Liver (tissue), 9 donors: ENCODE measurements around the gene TDRD7. TPM values are rescaled to one million over a fixed set of nuclear protein-coding genes. Genes with fewer than 3 reads are reported as not detected.

ENCODE experiments used
- DNase-seq: peaks from one replicate; pipeline ENCODE4 v3.0.0-alpha.2; 2017; ENCODE audit warnings: low spot score
- H3K27ac ChIP-seq, 2 donors: one replicate each; pipeline ENCODE4 v1.7.0; 2013; ENCODE audit warnings: inconsistent platforms in 2 of 2, low read length in 2 of 2, control low read depth in 1 of 2, low read depth in 1 of 2, mild to moderate bottlenecking in 1 of 2
- H3K27me3 ChIP-seq, 4 donors: one replicate each; pipeline versions ENCODE4 v1.6.1 to v1.7.0; 2013; ENCODE audit warnings: low read length in 3 of 4, inconsistent platforms in 1 of 4, mild to moderate bottlenecking in 1 of 4, moderate library complexity in 1 of 4; ENCODE audit not compliant: control insufficient read depth in 4 of 4, insufficient read depth in 4 of 4
- H3K36me3 ChIP-seq, 4 donors: one replicate each; pipeline versions ENCODE4 v1.6.1 to v1.7.0; 2013; ENCODE audit warnings: low read length in 3 of 4, mild to moderate bottlenecking in 3 of 4, low read depth in 1 of 4, moderate library complexity in 1 of 4; ENCODE audit not compliant: control insufficient read depth in 4 of 4, insufficient read depth in 3 of 4
- H3K4me1 ChIP-seq, 4 donors: one replicate each; pipeline versions ENCODE4 v1.6.1 to v1.7.0; 2013; ENCODE audit warnings: low read length in 3 of 4, mild to moderate bottlenecking in 3 of 4, moderate library complexity in 1 of 4; ENCODE audit not compliant: control insufficient read depth in 4 of 4, insufficient read depth in 4 of 4
- H3K4me3 ChIP-seq, 3 donors: one replicate each; pipeline versions ENCODE4 v1.6.1 to v1.7.0; 2013; ENCODE audit warnings: low read length in 3 of 3, control low read depth in 1 of 3, low read depth in 1 of 3, mild to moderate bottlenecking in 1 of 3
- H3K9ac ChIP-seq, 2 donors: one replicate each; pipeline ENCODE4 v1.7.0; 2013; ENCODE audit warnings: low read length in 2 of 2, mild to moderate bottlenecking in 2 of 2, moderate library complexity in 2 of 2, control low read depth in 1 of 2, low read depth in 1 of 2
- H3K9me3 ChIP-seq, 4 donors: one replicate each; pipeline versions ENCODE4 v1.6.1 to v1.7.0; 2013; ENCODE audit warnings: low read length in 3 of 4; ENCODE audit not compliant: control insufficient read depth in 4 of 4
- ATF3 ChIP-seq: IDR thresholded peaks from 2 replicates; pipeline ENCODE4 v1.6.1; 2016; ENCODE audit warnings: antibody characterized with exemption
- CTCF ChIP-seq: fragments of 150-350 bp; IDR thresholded peaks from 2 replicates; pipeline ENCODE4 v1.5.1; 2017; ENCODE audit warnings: improper control_type of control experiment, low read depth, low read length; ENCODE audit not compliant: missing input control
- EGR1 ChIP-seq, 2 donors: IDR thresholded peaks; 2 replicates each; pipeline ENCODE4 v1.6.1; 2016 to 2018; ENCODE audit warnings: antibody characterized with exemption in 2 of 2, low read depth in 2 of 2
- FOXA1 ChIP-seq: IDR thresholded peaks from 2 replicates; pipeline ENCODE4 v1.6.1; 2016; ENCODE audit warnings: antibody characterized with exemption
- FOXA2 ChIP-seq: IDR thresholded peaks from 2 replicates; pipeline ENCODE4 v1.6.1; 2016; ENCODE audit warnings: antibody characterized with exemption
- GABPA ChIP-seq, 2 donors: IDR thresholded peaks in 1 of 2; conservative IDR thresholded peaks in 1 of 2; 2 replicates each; pipeline ENCODE4 v1.6.1; 2016; ENCODE audit warnings: antibody characterized with exemption in 2 of 2, mild to moderate bottlenecking in 1 of 2, moderate library complexity in 1 of 2
- HNF4G ChIP-seq: IDR thresholded peaks from 2 replicates; pipeline ENCODE4 v1.6.1; 2016; ENCODE audit warnings: antibody characterized with exemption
- JUND ChIP-seq, 2 donors: IDR thresholded peaks; 2 replicates each; pipeline ENCODE4 v1.6.1; 2016; ENCODE audit warnings: antibody characterized with exemption in 2 of 2
- MAX ChIP-seq: IDR thresholded peaks from 2 replicates; pipeline ENCODE4 v1.6.1; 2016; ENCODE audit warnings: antibody characterized with exemption
- NR2F2 ChIP-seq: IDR thresholded peaks from 2 replicates; pipeline ENCODE4 v1.6.1; 2016; ENCODE audit warnings: antibody characterized with exemption
- RAD21 ChIP-seq, 2 donors: IDR thresholded peaks; 2 replicates each; pipeline ENCODE4 v1.6.1; 2016; ENCODE audit warnings: antibody characterized with exemption in 2 of 2, mild to moderate bottlenecking in 2 of 2
- REST ChIP-seq: IDR thresholded peaks from 2 replicates; pipeline ENCODE4 v1.6.1; 2016; ENCODE audit warnings: antibody characterized with exemption, mild to moderate bottlenecking
- RXRA ChIP-seq, 2 donors: IDR thresholded peaks; 2 replicates each; pipeline ENCODE4 v1.6.1; 2017 to 2018; ENCODE audit warnings: antibody characterized with exemption in 2 of 2, mild to moderate bottlenecking in 1 of 2
- TAF1 ChIP-seq: conservative IDR thresholded peaks from 2 replicates; pipeline ENCODE4 v1.6.1; 2016; ENCODE audit warnings: antibody characterized with exemption, mild to moderate bottlenecking
- YY1 ChIP-seq: IDR thresholded peaks from 2 replicates; pipeline ENCODE4 v1.6.1; 2016; ENCODE audit warnings: antibody characterized with exemption, mild to moderate bottlenecking
- ZBTB33 ChIP-seq: IDR thresholded peaks from 2 replicates; pipeline ENCODE4 v1.6.1; 2016; ENCODE audit warnings: antibody characterized with exemption
- WGBS: extraction: QIAGEN DNeasy Blood & Tissue Kit; methylation state at CpG from one replicate; pipeline ENCODE4 v1.1.7; 2013; 5-methylcytosine and 5-hydroxymethylcytosine counted together
- polyA plus RNA-seq, 2 donors: library from polyadenylated mRNA; stranded (reverse) in 1 of 2; unstranded in 1 of 2; fragments of 200-250 nt in 1 of 2; fragments of >200 nt in 1 of 2; fragmentation: Nextera tagmentation in 1 of 2; extraction: Ambion mirVana in 1 of 2; gene quantifications; one replicate each; pipeline versions ENCODE4 v1.2.1 to v1.2.3, GENCODE V29; 2013 to 2015
- total RNA-seq, 2 donors: library from RNA; depleted of rRNA; stranded (reverse); fragments of >200 nt; gene quantifications; one replicate each; pipeline ENCODE4 v1.2.3, GENCODE V29; 2014
- donor health status: healthy.
- donor health status: healthy.
- donor health status: healthy.
- donor health status: healthy.
- donor health status: healthy.

Gene TDRD7
- total and polyA plus RNA-seq, 4 donors, result 3.6 to 6.9 (median 5.4) TPM

GRCh38 chr9:97440160-97440559 lies 28.3 kb downstream of the TDRD7 start:
- DNase-seq, result no peak
- WGBS, result 94% methylated on average over 1 of the region's 1 CpG

GRCh38 chr9:97441729-97442128 lies 29.8 kb downstream of the TDRD7 start:
- H3K36me3 ChIP-seq, result peaks cover 2 to 10% (median 6%) of the 10 kb centered on the region in 4 donors
- no peak for DNase-seq
- H3K27ac ChIP-seq, result no peak overlapping the region
- H3K4me1 ChIP-seq, result peaks cover 0 to 1% (median 0%) of the 10 kb centered on the region in 4 donors
- H3K9me3 ChIP-seq, result no peaks in the 10 kb centered on the region
- WGBS, result 91% methylated on average over 2 of the region's 2 CpGs
- no peak overlapping the region for H3K4me3 ChIP-seq
- TF ChIP-seq FOXA2 (no peak), FOXA1 (no peak), MAX (no peak), ZBTB33 (no peak), TAF1 (no peak), HNF4G (no peak), REST (no peak), JUND (IDR thresholded peaks at IDR 0.05) (no peak), RAD21 (IDR thresholded peaks at IDR 0.05) (no peak), YY1 (no peak), RXRA (IDR thresholded peaks at IDR 0.05) (no peak)
- no peak overlapping the region for H3K9ac ChIP-seq
- no peaks in the 10 kb centered on the region for H3K27me3 ChIP-seq

More at GRCh38 chr9:97440160-97440559, 28.3 kb downstream of the TDRD7 start:
- Histone ChIP-seq H3K9ac (no peak overlapping the region), H3K27me3 (no peaks in the 10 kb centered on the region), H3K36me3 (peaks cover 0 to 10% (median 6%) of the 10 kb centered on the region in 4 donors), H3K4me3 (no peak overlapping the region), H3K4me1 (peaks cover 0 to 1% (median 0%) of the 10 kb centered on the region in 4 donors), H3K9me3 (no peaks in the 10 kb centered on the region), H3K27ac (no peak overlapping the region)
- TF ChIP-seq HNF4G, result no peak
- no peak for TF ChIP-seq JUND (IDR thresholded peaks at IDR 0.05)
- no peak for TF ChIP-seq RXRA (IDR thresholded peaks at IDR 0.05)

- WGBS, result 38% methylated on average over 2 of the region's 2 CpGs
- H3K9ac ChIP-seq, result no peak overlapping the region
- DNase-seq, result no peak
- H3K36me3 ChIP-seq, result peaks cover 0 to 6% (median 3%) of the 10 kb centered on the region in 4 donors
- no peaks in the 10 kb centered on the region for H3K9me3 ChIP-seq
- H3K4me1 ChIP-seq, result no peaks in the 10 kb centered on the region
- no peaks in the 10 kb centered on the region for H3K27me3 ChIP-seq
- H3K27ac ChIP-seq, result no peak overlapping the region
- no peak overlapping the region for H3K4me3 ChIP-seq
- TF ChIP-seq GABPA (IDR thresholded peaks at IDR 0.05 in 1 of 2, conservative IDR thresholded peaks at IDR 0.05 in 1 of 2), result no peak
- TF ChIP-seq REST, result no peak
- TF ChIP-seq RXRA (IDR thresholded peaks at IDR 0.05), result no peak
- TF ChIP-seq ATF3, result no peak
- no peak for TF ChIP-seq JUND (IDR thresholded peaks at IDR 0.05)
- TF ChIP-seq EGR1 (IDR thresholded peaks at IDR 0.05; ENCODE audit: low read depth in 2 of 2), result no peak
- TF ChIP-seq FOXA2, result no peak
- TF ChIP-seq CTCF, result no peak
- no peak for TF ChIP-seq NR2F2
- TF ChIP-seq YY1, result no peak
Observed at GRCh38 chr9:97445119-97445701, 33.3 kb downstream of the TDRD7 start.
